Inferior parietal cortex (tissue), 1 donor: ENCODE measurements around the gene CD22.
"Not testable (repeated sequence)": the region's sequence is repeated elsewhere in the genome, so short reads cannot be mapped to it uniquely, and the experiment has no call there.

ENCODE experiments used
- DNase-seq: peaks from one replicate; pipeline ENCODE4 v3.0.0-alpha.2; 2016; ENCODE audit errors: extremely low spot score

Gene CD22

GRCh38 chr19:35358834-35359233 lies 29.8 kb downstream of the CD22 start:
- DNase-seq: not testable (repeated sequence)

DNA sequence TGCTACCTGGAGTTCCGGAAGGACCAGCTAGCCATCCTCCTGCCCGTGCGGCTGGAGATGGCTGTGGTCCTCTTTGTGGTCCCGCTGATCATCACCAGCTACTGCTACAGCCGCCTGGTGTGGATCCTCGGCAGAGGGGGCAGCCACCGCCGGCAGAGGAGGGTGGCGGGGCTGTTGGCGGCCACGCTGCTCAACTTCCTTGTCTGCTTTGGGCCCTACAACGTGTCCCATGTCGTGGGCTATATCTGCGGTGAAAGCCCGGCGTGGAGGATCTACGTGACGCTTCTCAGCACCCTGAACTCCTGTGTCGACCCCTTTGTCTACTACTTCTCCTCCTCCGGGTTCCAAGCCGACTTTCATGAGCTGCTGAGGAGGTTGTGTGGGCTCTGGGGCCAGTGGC lies 30.4 kb downstream of the CD22 start:
- DNase-seq: not testable (repeated sequence)

GRCh38 chr19:35360081-35360480 lies 31.1 kb downstream of the CD22 start:
- not testable (repeated sequence) for DNase-seq

GRCh38 chr19:35360880-35361420 lies 32.0 kb downstream of the CD22 start:
- DNase-seq: no peak

DNA sequence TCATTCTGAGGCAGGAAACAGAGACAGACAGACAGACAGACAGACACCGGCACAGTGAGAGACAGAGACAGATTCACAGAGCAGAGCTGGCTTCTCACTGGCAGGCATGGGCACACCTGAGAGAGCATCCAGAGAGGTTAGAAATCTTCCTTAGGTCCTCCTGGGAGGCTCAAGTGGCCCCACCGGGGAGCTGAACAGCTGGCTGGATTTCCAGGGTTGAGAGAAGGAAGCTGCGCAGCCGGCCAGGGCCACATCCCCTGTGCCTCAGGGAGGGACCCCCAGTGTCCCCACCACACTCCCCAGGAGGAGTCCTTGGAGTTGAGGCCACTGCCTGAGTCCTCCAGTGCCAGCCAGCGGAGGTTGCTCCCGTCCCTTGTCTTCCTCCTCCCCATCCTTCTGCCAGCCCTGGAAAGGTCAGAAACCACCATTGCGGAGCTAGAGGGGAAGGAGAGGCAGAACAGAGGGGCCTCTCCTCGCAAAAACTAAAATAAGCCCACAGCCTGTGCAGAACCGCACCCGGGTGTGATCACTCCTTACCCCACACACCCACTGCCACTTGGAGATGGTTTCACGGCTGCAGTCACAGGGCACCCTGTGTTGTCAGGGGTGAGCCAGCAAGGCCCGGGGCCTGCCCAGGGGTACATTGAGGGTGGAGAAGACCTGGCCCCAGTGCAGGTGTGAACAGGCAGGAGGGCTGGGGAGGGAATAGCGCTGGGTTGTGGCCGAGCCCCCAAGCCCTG lies 33.4 kb downstream of the CD22 start:
- no peak for DNase-seq

DNA sequence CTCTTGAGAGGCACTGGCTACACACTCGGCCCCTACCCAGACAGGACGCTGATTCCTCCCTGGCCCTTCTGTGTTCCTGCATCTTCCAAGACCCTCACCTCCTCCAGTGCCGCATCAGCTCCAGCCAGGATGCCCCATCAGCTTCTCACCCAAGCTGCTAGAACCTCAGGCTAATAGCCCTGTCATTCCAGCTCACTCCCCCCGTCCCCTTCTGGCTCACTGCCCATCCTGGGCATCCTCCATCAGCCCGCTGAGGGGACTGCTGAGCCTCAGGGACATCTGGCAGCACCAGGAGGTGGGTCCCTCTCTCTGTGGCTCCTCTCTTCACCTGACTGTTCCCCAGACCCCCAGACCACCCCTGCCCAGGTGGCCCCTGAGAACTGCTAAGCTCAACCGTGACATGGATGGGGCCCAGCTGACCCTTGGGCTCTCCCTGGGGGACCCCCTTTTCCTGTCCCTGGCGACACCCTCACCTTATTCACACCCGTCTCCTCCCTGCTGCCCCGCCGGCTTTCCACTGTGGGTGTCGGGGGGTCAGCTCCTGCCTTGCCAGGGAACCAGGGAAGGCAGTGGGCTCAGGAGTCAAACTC lies 34.1 kb downstream of the CD22 start:
- no peak for DNase-seq

DNA sequence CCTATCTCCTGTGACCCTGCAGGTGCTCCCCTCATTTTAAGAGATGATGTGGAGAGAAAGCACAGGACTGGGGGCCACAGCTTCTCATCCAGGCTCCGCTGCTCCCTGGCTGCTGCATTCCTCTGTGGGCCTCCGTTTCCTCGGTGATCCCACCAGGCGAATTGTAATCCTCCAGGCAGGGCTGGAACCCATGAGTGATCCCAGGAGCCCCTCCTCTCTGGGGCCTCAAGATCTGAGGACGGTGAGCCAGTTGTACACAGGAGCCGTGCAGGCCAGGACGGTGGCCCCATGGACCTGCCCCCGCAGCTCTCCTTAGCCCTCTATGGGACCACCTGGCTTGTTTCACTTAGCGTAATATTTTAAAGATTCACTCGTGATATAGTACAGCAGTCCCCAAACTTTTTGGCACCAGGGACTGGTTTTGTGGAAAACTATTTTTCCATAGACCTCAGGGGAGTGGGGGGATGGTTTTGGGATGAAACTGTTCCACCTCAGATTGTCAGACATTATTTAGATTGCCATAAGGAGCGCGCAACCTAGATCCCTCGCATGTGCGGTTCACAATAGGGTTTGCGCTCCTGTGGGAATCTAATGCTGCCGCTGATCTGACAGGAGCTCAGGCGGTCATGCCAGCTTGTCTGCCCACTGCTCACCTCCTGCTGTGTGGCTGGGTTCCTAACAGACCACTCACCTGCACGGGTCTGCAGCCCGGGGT lies 34.9 kb downstream of the CD22 start:
- DNase-seq: no peak

DNA sequence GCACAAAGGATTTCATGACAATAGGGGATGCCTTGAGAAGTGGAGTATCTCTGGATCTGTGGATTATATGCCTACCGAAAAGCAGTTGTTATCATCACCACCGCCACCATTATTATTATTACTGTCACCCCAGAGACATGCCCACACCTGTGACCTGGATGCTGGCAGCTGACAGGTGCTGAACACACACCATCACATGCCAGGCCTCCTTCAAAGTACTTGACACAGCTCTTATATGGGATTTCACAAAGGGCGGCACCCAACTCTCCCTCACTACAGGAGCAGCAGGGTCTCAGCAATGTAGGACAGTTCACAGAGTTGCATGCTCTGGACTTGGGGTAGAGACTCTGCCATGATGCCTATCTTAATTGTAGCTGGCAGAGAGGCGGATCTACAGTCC lies 36.3 kb downstream of the CD22 start:
- no peak for DNase-seq

DNA sequence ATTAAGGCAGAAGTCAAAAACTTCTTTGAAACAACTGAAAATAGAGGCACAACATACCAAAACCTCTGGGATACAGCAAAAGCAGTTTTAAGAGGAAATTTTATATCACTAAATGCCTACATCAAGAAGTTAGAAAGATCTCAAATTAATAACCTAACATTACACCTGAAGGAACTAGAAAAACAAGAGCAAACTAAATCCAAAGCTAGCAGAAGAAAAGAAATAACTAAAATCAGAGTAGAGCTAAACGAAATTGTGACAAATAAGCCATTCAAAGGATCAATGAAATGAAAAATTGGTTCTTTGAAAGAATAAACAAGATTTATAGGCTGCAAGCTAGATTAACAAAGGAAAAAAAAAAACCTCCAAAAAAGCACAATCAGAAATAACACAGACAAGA lies 39.4 kb downstream of the CD22 start:
- DNase-seq: no peak

- no peak for DNase-seq
Measured at GRCh38 chr19:35369522-35369921, 40.5 kb downstream of the CD22 start.

DNA sequence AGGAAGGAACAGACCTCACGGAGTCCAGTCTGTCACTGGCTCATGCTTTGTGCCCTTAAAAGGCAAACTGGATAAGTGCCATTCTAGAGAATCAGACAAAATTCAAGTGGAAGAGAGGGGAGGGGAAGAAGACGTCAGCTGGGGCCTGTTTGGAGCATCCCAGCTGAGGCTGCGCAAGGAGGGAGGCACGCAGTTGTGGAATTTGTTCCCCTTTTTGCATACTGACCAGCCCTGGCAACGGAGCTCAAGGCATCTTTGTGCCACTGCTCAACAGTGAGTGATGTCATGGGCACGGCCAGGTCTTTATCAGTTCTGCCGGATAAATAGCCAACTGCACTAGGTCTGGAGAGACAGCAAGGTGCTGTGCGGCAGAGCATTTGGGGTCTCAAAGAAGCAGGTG lies 41.7 kb downstream of the CD22 start, which contains the start of gene GPR42:
GPR42 (plus strand) TSS at position 347 of the 400 bp plus-strand sequence. CDS start 292 bp downstream, outside the sequence.
- no peak for DNase-seq

DNA sequence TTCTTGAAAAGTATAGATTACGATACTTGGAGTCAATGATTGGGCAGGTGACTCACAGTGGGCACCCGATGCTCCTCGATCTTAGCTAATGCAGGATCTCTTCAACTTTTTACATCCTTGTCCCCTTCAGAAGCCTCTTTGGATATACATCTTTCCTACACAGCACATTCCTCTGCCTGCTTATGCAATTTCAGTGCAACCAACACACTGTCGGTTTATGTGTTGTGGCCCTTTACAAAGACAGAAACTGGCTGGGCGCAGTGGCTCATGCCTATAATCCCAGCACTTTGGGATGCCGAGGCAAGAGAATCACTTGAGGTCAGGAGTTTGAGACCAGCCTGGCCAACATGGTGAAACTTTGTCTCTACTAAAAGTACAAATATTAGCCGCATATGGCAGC lies 44.5 kb downstream of the CD22 start:
- no peak for DNase-seq

GRCh38 chr19:35374031-35374430 lies 45.0 kb downstream of the CD22 start:
- DNase-seq: not testable (repeated sequence)

DNA sequence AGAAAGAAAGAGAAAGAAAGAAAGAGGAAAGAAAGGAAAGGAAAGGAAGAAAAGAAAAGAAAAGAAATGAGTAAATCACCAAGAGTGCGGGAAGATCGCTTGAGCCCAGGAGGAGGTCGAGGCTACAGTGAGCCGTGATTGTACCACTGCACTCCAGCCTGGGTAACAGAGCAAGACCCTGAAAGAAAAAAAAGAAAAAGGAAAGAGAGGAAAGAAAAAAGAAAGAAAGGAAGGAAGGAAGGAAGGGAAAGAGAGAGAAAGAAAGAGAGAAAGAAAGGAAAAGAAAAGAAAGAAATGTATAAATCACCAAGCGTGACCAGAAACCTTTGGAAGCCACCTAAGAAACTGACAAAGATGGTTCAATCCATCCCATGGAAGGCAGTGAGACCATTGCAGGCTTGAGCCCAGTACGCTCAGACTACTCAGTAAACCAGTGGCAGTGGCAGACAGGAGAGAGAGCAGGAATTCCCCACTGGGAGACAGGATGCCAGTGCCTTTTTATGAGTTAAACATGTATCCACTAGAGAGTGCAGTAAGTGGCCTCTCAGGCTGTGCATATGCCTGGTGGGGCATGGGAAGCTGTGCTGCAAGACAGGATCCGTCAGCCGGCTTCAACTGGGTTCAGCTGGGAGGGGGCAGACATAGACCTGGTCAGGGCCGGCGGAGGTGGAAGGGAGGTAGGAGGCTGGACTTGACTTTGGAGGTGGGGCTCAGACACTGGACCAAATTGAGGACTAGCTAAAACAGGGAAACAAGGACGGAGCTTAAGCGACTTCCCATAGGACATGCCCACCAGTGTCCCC lies 46.7 kb downstream of the CD22 start:
- DNase-seq: no peak

- DNase-seq: no peak
Measured at GRCh38 chr19:35377656-35378055, 48.7 kb downstream of the CD22 start.

DNA sequence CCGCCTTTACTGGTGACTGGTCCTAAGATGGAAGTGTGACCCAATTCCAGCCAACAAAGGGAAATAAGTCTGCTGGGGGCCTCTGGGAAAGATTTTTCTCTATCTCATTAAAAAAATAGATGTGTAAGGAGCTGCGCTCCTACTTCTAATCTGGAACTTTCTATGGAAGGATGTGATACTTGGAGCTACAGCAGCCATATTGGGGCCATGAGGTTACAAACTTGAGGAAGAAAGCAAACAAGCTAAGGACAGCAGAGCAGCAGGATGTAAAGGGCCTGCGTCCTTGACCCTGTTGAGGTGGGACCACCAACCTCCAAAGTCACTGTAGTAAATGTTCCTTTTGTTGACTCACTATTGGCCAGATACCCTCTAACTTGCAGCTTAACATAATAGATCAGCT lies 49.4 kb downstream of the CD22 start:
- DNase-seq: no peak

- not testable (repeated sequence) for DNase-seq
Measured at GRCh38 chr19:35379545-35379944, 50.6 kb downstream of the CD22 start.

DNA sequence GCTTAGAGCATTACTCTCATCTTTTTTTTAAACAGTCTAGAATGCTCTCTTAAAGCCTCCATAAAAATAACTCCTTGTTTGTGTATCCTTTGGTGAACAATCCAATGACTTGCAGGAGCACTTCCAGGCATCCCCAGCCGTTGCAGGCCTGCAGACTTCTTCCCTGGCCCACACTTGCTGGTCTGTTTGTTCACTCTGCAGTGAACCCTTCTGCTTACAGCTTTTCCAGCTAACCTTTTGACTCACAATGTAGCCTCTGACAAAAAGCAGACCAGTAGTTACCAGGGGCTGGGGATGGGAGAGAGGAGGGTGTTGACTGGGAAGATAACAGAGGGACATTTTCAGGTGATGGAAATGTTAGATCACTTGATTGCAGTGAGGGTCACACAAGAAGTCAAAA lies 51.0 kb downstream of the CD22 start:
- DNase-seq: no peak

DNA sequence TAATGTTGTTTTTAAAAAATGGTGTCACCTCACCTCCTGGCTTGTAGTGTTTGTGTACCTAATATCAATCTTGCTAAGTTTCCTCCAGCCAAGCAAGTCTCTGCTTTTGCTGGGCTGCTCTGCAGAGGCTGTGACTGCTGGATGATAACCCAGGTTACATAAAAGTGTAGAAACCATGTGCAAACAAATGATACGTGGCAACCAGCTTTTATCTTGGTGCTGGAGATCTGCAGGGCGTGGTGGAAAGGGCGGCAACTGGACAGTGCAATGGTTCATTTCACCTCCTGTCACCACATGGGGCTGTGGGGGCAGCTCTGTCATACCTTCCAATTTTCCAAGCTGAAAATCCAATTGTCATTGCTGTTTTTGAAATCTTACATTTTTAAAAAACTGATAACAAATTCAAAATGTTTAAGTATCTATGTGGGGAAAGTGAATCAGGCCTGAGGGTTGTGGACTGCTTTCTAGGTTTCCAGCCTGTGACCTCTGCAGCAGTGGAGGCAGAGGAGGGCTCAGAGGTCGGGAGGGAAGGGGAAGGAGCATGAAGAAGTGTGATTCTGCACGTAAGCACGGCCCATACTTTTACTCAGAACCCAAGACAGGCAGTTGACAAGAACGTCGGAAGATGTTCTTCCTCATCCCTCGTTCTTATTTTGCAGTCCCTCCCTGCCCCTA lies 51.6 kb downstream of the CD22 start:
- DNase-seq: no peak

- no peak for DNase-seq
Measured at GRCh38 chr19:35381318-35381717, 52.3 kb downstream of the CD22 start.

- DNase-seq: no peak
Measured at GRCh38 chr19:35381926-35382325, 52.9 kb downstream of the CD22 start.
